WTC11 (cell line): ENCODE results near the gene KRTAP4-7.
"Not testable (repeated sequence)": the region's sequence is repeated elsewhere in the genome, so short reads cannot be mapped to it uniquely, and the experiment has no call there.

Experiments
- CREB1 ChIP-seq: sonication (generic); formaldehyde crosslinking; IDR thresholded peaks from 2 replicates; pipeline ENCODE4 v1.8.0; 2023; ENCODE audit warnings: mild to moderate bottlenecking, missing genetic modification reagents
- SMAD3 ChIP-seq: sonication (generic); formaldehyde crosslinking; IDR thresholded peaks from 2 replicates; pipeline ENCODE4 v1.8.0; 2022; ENCODE audit warnings: missing genetic modification reagents, mild to moderate bottlenecking, borderline replicate concordance
- TF ChIP-seq, protein P1 (sequence below): sonication (generic); formaldehyde crosslinking; IDR thresholded peaks from 2 replicates; pipeline ENCODE4 v1.8.1; 2022; ENCODE audit warnings: low read depth, mild to moderate bottlenecking, moderate library complexity, missing genetic modification reagents, borderline replicate concordance
- TF ChIP-seq, protein P2 (sequence below): fragments of 200-600 bp; IDR thresholded peaks from 2 replicates; pipeline ENCODE4 v1.8.0; 2022; ENCODE audit warnings: antibody characterized with exemption
- TF ChIP-seq, protein P3 (sequence below): sonication (generic); formaldehyde crosslinking; IDR thresholded peaks from 2 replicates; pipeline ENCODE4 v1.8.0; 2022; ENCODE audit warnings: mild to moderate bottlenecking, missing genetic modification reagents
- TF ChIP-seq, protein P4 (sequence below): sonication (generic); formaldehyde crosslinking; IDR thresholded peaks from 2 replicates; pipeline ENCODE4 v1.8.0; 2022; ENCODE audit warnings: mild to moderate bottlenecking, missing genetic modification reagents
- TF ChIP-seq, protein P5 (sequence below): sonication (generic); formaldehyde crosslinking; IDR thresholded peaks from 2 replicates; pipeline ENCODE4 v1.8.0; 2022; ENCODE audit warnings: mild to moderate bottlenecking, missing genetic modification reagents

DNA sequence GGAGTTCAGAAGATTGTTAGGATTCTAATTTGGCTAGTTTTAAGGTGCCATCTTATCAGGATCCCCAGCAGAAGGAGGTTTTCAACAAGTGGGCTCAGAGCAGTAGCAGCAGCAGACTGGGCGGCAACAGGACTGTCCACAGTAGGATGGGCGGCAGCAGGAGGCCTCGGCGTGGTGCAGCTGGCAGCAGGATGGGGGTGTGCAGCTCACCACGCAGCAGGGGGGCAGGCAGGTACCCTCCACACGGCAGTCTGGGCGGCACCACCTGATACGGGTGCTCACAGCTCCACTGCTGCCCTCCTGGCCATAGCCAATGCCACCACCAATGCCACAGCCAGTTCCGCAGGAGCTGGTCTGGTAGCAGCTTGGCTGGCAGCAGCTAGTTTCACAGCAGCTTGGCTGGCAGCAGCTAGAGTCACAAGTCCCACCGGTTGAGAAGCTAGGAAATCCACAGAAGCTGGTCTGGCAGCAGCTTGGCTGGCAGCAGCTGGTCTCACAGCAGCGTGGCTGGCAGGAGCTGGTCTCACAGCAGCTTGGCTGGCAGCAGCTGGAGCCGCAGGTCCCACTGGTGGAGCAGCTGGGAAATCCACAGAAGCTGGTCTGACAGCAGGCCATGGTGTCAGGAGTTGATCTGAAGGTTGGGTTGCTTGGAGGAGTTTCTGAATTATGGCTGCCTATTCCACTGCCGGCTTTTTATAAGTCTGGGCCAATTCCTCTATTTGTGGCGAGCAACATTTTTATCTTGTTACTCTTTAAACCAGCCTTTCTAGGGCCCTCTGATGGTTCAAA, 43.0 kb upstream of the KRTAP4-7 start, which contains the start of gene KRTAP1-1:
- TF ChIP-seq, protein P1, sequence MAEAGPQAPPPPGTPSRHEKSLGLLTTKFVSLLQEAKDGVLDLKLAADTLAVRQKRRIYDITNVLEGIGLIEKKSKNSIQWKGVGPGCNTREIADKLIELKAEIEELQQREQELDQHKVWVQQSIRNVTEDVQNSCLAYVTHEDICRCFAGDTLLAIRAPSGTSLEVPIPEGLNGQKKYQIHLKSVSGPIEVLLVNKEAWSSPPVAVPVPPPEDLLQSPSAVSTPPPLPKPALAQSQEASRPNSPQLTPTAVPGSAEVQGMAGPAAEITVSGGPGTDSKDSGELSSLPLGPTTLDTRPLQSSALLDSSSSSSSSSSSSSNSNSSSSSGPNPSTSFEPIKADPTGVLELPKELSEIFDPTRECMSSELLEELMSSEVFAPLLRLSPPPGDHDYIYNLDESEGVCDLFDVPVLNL (CRISPR knock-in tag): not testable (repeated sequence)
- not testable (repeated sequence) for TF ChIP-seq SMAD3, CREB1 (CRISPR knock-in tag)
- TF ChIP-seq, protein P2, sequence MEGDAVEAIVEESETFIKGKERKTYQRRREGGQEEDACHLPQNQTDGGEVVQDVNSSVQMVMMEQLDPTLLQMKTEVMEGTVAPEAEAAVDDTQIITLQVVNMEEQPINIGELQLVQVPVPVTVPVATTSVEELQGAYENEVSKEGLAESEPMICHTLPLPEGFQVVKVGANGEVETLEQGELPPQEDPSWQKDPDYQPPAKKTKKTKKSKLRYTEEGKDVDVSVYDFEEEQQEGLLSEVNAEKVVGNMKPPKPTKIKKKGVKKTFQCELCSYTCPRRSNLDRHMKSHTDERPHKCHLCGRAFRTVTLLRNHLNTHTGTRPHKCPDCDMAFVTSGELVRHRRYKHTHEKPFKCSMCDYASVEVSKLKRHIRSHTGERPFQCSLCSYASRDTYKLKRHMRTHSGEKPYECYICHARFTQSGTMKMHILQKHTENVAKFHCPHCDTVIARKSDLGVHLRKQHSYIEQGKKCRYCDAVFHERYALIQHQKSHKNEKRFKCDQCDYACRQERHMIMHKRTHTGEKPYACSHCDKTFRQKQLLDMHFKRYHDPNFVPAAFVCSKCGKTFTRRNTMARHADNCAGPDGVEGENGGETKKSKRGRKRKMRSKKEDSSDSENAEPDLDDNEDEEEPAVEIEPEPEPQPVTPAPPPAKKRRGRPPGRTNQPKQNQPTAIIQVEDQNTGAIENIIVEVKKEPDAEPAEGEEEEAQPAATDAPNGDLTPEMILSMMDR: not testable (repeated sequence)
- TF ChIP-seq, protein P3, sequence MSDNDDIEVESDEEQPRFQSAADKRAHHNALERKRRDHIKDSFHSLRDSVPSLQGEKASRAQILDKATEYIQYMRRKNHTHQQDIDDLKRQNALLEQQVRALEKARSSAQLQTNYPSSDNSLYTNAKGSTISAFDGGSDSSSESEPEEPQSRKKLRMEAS (CRISPR knock-in tag): not testable (repeated sequence)
- TF ChIP-seq, protein P4, sequence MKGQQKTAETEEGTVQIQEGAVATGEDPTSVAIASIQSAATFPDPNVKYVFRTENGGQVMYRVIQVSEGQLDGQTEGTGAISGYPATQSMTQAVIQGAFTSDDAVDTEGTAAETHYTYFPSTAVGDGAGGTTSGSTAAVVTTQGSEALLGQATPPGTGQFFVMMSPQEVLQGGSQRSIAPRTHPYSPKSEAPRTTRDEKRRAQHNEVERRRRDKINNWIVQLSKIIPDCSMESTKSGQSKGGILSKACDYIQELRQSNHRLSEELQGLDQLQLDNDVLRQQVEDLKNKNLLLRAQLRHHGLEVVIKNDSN (CRISPR knock-in tag): not testable (repeated sequence)
- TF ChIP-seq, protein P5, sequence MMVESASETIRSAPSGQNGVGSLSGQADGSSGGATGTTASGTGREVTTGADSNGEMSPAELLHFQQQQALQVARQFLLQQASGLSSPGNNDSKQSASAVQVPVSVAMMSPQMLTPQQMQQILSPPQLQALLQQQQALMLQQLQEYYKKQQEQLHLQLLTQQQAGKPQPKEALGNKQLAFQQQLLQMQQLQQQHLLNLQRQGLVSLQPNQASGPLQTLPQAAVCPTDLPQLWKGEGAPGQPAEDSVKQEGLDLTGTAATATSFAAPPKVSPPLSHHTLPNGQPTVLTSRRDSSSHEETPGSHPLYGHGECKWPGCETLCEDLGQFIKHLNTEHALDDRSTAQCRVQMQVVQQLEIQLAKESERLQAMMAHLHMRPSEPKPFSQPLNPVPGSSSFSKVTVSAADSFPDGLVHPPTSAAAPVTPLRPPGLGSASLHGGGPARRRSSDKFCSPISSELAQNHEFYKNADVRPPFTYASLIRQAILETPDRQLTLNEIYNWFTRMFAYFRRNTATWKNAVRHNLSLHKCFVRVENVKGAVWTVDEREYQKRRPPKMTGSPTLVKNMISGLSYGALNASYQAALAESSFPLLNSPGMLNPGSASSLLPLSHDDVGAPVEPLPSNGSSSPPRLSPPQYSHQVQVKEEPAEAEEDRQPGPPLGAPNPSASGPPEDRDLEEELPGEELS (CRISPR knock-in tag): not testable (repeated sequence)
